GM21360 (cell line): ENCODE results near the gene CDH4.

Experiments
- ATAC-seq: cut with Tn5 transposase; IDR thresholded peaks from one replicate; pipeline ENCODE4 v1.9.1; 2021; ENCODE audit warnings: mild to moderate bottlenecking, moderate library complexity; ENCODE audit not compliant: unreplicated experiment

CDH4 gene

GRCh38 chr20:61927826-61928541 is 675.9 kb downstream of the CDH4 start:
- no peak for ATAC-seq

DNA sequence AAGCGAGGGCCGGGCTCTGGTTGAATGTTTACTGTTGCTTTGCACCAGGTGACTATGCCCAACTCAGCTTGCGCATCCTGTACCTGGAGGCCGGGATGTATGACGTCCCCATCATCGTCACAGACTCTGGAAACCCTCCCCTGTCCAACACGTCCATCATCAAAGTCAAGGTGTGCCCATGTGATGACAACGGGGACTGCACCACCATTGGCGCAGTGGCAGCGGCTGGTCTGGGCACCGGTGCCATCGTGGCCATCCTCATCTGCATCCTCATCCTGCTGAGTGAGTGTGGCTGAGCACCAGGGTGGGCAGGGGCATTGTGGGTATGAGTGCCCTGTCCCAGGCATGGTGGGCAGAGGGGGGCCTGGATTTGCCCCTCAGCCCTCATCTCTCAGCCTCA is 677.5 kb downstream of the CDH4 start:
- no peak for ATAC-seq

DNA sequence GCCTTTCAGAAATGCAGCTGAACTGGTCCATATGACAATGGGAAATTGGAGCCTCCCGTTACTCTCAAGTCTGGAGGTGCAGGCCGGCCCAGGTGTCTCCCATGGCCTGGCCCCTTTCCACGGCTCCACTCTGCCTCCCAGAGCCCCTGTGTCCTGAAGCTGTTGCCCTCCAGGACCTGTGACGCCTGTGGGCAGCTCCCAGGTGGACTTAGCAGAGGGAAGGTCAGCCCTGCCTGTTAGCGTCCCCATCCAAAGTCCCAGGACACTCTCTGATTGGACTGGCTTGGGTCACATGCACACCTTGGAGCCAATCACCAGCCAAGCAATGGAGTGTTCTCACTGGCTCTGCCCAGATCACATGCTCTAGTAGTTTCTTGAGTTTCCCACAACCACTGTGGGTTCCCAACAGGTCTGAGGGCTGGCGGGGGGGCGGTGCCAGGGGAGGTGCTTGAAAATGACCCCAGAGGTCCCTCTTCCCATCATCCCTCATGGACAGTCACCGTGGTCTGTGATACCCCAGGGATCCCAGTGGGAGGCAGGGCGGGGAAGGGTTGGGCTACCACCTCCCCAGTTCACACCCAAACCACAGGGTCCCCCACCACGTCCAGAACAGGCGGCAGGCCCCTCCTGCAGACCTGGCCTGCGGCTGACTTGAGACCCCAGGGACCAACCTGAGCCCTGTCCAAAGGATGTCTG is 678.1 kb downstream of the CDH4 start:
- ATAC-seq = no peak

GRCh38 chr20:61930776-61931475 is 678.9 kb downstream of the CDH4 start:
- no peak for ATAC-seq

- no peak for ATAC-seq
Measured at GRCh38 chr20:61931476-61932198, 679.6 kb downstream of the CDH4 start.

GRCh38 chr20:61932199-61932592 is 680.1 kb downstream of the CDH4 start:
- no peak for ATAC-seq

- ATAC-seq = no peak
Measured at GRCh38 chr20:61932711-61933480, 680.8 kb downstream of the CDH4 start.

GRCh38 chr20:61933481-61933950 is 681.5 kb downstream of the CDH4 start:
- no peak for ATAC-seq

DNA sequence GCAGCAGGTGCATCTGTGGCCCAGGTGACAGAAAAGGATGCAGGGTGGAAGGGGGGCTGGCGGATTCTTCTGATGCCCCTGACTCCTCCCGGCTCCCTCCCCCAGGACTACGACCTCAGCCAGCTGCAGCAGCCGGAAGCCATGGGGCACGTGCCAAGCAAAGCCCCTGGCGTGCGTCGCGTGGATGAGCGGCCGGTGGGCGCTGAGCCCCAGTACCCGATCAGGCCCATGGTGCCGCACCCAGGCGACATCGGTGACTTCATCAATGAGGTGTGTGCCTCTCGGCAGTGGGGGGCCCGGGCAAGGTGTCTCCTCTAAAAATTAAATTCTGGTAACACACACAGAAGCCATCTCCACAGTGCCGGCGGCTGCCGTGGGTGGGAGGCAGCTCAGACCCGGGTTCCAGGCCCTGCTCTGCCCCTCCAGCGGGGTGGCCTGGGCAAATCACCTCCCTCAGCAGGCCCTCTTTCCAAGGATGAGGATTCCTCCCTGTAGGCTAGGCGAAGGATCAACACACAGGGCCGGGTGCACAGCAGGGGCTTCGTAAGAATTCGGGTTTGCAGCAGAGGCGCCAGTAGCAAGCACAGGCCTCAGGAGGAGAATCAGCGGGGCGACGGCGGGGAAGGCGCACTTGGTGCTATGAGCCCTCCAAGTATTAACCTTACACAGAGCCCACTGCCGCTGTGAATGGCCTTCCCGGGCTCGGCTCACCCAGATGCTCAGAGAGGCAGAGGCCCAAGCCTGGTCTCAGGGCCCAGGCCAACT is 682.1 kb downstream of the CDH4 start:
- no peak for ATAC-seq

- no peak for ATAC-seq
Measured at GRCh38 chr20:61934716-61935530, 682.9 kb downstream of the CDH4 start.

DNA sequence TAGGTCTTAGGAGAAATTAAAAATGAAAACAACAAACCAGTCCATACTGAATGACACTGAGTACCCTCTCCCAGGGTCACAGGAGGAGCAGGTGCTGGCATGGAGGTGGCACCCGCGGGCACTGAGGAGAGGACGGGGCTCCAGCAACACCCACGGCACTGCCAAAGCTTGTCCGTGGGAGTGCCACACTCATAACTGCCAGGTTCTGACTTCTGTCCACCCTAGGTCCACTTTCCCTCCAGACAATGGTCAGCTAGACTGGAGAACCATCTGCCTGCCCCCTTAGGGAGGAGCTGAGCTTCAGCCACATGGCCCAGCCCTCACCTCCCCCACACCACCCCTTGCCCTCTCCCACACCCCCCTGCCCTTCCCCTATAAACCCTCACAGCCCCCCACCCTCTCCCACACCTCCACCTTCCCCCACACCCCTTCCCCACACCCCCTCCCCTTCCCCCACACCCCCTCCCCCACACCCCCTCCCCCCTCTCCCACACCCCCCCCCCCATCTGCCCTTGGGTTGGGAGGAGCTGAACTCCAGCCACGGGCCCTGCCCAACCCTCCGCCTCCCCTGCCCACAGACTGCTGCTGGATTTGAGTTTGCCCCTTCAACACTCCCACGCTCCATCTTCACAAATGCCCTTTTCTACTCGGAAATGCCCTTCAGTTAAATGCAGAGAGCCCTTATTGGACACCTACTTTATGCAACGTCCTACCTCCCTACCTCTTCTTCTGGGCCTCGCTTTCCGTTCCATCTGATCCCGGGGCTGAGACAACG is 684.1 kb downstream of the CDH4 start:
- no peak for ATAC-seq

GRCh38 chr20:61936701-61937131 is 684.7 kb downstream of the CDH4 start:
- ATAC-seq = no peak

DNA sequence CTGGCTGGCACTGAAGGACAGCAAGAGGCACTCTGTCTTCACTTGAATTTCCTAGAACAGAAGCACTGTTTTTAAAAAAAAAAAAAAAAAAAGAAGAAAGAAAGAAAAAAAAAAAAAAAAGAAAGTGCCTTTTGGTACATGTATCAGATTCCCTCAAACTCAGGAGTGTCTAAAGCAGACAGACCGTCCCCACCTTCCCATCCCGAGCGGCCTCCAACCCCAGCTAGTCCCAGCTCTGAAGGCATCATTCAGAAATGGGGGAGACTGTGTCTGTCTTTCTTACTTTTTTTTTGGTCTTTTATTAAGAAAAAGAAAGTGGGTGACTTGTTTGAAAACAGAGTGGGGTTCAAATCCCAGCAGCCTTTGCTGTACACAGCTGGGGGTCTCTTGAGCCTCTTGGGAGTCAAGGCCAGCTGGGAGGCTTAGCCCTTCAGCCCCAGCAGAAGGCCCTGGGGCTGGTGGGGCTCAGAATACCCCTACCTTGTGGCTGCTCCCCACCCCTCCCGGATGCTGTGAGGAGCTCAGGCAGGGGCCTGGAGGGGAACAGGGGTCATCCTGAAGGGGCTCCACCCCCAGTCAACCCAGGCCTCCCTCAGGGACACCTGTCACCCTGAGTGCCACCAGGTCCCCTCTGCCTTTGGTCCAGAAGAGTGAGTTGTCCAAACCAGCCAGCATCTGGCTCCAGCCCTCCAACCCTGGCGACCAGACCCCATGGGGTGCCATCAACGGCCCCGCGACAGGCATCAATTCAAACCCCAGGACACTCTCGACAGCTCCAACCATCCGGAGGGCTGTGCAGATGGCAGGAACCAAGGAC is 685.3 kb downstream of the CDH4 start:
- no peak for ATAC-seq

DNA sequence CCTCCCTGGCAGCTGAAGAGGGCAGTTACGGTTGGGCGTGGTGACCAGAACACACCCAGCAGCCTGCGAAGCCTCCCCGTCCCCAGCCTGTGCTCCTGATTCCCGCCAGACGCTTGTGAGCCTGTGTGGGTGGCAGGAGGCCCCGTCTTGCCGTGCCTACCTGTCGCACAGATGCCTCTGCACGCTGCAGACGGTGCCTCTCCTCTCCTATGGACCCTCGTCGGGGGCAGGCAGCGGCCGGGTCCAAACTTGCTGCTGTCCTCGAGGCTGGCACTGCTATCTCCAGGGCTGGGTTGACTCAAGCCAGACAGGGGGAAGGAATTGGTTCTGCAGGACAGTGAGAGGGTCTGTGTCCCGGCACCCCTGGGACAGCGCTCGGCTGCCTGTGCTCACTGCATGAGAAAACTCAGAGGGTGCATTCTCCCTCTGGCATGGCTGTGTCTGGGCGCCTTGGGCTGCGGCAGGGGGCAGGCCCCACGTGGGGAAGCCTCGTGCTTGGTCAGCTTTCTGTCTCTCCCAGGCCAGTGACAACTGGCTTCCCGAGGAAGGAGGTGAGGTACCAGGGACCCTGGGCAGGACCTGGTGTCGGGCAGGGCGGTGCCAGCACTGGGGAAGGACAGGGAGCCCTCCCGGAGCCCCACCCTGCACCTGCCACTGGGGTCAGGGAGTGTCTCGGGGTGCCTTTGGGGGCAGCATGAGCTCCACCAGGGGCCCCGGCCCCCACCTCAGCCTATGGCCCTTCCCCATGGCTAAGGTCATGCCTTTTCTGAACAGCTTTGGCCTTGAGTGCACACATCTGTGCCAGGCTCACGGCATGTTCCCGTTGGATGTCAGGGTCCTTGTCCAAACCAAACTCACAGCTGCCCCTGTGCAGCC is 686.1 kb downstream of the CDH4 start:
- no peak for ATAC-seq

DNA sequence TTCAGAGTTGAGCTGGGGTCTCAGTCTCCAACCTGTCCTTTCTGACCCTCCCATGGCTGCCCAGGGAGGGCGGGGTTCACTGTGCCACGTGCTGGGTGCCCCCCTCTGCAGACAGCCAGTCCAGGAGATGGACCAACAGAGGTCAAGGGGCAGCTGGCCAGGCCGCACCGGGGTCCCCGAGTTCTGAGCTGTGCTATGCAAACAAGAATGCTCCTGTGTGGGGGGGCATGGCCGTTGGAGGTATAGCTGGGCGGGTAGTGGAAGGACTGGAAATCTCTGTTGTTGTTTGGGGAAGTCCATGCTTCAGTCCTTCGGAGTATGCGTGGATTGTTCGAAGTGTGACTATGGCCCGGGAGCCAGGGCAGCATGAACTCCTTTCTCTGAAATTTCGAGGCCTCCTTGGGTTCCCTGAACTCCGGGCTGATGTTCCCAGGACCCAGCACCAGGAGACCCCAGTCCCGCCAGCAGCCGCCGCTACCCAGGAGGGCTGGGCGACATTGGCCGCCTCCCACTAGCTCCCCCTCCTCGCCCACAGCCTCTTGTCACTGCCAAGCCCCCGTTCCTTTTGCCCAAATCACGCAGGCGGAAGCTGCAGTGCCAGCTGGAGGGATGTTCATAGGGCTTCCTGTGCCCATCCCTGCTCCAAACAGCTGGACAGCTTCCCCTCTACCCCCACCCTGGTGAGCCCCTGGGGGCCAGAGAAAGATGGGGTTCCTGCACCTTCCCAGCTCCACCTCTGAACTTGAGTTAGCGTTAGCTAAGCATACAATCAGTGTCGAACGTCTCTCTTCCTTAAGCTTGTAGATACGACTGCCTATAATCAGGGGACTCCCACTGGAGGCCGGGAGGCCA is 687.0 kb downstream of the CDH4 start:
- no peak for ATAC-seq
